ENCODE results near the gene ERLEC1. TPM values are rescaled to one million over a fixed set of nuclear protein-coding genes. Genes with fewer than 3 reads are reported as not detected.

The ERLEC1 gene
- polyA plus RNA-seq, 1 donor from 2014 or later: 88.6 TPM

DNA sequence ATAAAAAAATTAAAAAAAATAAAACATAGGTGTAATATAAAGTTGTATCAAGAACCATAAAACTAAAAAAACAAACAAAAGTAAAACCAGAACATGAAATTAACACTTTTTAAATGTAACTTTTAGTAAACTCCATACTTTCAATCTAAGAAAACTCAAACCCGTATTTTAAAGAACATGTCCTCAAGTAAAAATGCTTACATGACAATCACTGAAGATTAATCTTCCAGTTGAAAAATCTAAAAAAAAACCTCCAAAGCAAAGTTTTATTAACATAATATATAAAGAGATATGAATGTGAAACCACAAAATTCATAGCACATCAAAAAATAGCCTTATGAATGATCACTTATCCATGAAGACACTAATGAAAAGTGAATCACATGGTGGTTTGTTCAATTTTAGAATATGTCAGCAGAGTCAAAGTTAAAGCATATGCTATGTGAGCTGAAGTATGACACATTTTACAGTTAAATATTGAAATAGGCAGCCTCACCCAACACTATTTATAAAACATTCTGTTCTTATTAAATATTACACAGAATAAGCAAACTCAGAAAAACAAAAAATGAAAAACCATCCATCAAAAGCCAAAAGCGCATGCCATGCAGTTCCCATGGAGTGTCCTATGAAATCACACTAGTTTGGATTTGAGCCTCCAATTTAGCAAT, 42.3 kb upstream of the ERLEC1 start:
- Histone ChIP-seq H3K9ac (ENCODE audit: low read length) (no peak overlapping the region), H2AFZ (ENCODE audit: low read depth, low read length) (no peak overlapping the region), H3K9me2 (ENCODE audit: insufficient read depth, low read length) (no peaks in the 10 kb centered on the region), H3K36me3 (ENCODE audit: insufficient read depth, low read length) (peaks cover 6% of the 10 kb centered on the region), H3K27ac (ENCODE audit: low read length) (no peak overlapping the region), H3K27me3 (ENCODE audit: insufficient read depth, low read depth, low read length) (no peaks in the 10 kb centered on the region), H3K4me2 (ENCODE audit: low read length) (no peak overlapping the region), H3F3A (ENCODE audit: insufficient read depth, low read length, poor library complexity, severe bottlenecking) (no peaks in the 10 kb centered on the region), H4K20me1 (ENCODE audit: insufficient read depth) (no peaks in the 10 kb centered on the region), H3K9me3 (ENCODE audit: low read length) (no peaks in the 10 kb centered on the region), H3K79me2 (replicated peaks; ENCODE audit: insufficient read depth, low read length) (no peaks in the 10 kb centered on the region), H3K4me3 (ENCODE audit: low read length) (no peak overlapping the region)
- TF ChIP-seq MXI1 (conservative IDR thresholded peaks at IDR 0.05; ENCODE audit: poor library complexity, severe bottlenecking): no peak
- no peak for TF ChIP-seq EZH2 (IDR thresholded peaks at IDR 0.05; ENCODE audit: borderline replicate concordance, insufficient read depth, low read length, poor library complexity, severe bottlenecking)
- no peak for TF ChIP-seq CTCF (IDR thresholded peaks at IDR 0.05; ENCODE audit: poor library complexity, severe bottlenecking)
- no peak for TF ChIP-seq POLR2AphosphoS5 (IDR thresholded peaks at IDR 0.05)

- Histone ChIP-seq H3K79me2 (replicated peaks; ENCODE audit: insufficient read depth, low read length) (no peaks in the 10 kb centered on the region), H3F3A (ENCODE audit: insufficient read depth, low read length, poor library complexity, severe bottlenecking) (no peaks in the 10 kb centered on the region), H3K27me3 (ENCODE audit: insufficient read depth, low read depth, low read length) (no peaks in the 10 kb centered on the region), H3K36me3 (ENCODE audit: insufficient read depth, low read length) (peaks cover 6% of the 10 kb centered on the region), H3K9ac (ENCODE audit: low read length) (no peak overlapping the region), H3K27ac (ENCODE audit: low read length) (no peak overlapping the region), H3K4me3 (ENCODE audit: low read length) (no peak overlapping the region), H4K20me1 (ENCODE audit: insufficient read depth) (no peaks in the 10 kb centered on the region), H2AFZ (ENCODE audit: low read depth, low read length) (no peak overlapping the region), H3K9me2 (ENCODE audit: insufficient read depth, low read length) (no peaks in the 10 kb centered on the region), H3K9me3 (ENCODE audit: low read length) (no peaks in the 10 kb centered on the region), H3K4me2 (ENCODE audit: low read length) (no peak overlapping the region)
- no peak for TF ChIP-seq MXI1 (conservative IDR thresholded peaks at IDR 0.05; ENCODE audit: poor library complexity, severe bottlenecking)
- TF ChIP-seq CTCF (IDR thresholded peaks at IDR 0.05; ENCODE audit: poor library complexity, severe bottlenecking): no peak
- no peak for TF ChIP-seq SMC3 (conservative IDR thresholded peaks at IDR 0.05; ENCODE audit: poor library complexity)
- no peak for TF ChIP-seq POLR2AphosphoS5 (IDR thresholded peaks at IDR 0.05)
- TF ChIP-seq REST (IDR thresholded peaks at IDR 0.05; ENCODE audit: borderline replicate concordance): no peak
- no peak for TF ChIP-seq EZH2 (IDR thresholded peaks at IDR 0.05; ENCODE audit: borderline replicate concordance, insufficient read depth, low read length, poor library complexity, severe bottlenecking)
- TF ChIP-seq EP300 (conservative IDR thresholded peaks at IDR 0.05; ENCODE audit: poor library complexity, severe bottlenecking): no peak
- TF ChIP-seq TAF1 (IDR thresholded peaks at IDR 0.05; ENCODE audit: low read depth): no peak
- TF ChIP-seq RAD21 (conservative IDR thresholded peaks at IDR 0.05): no peak
Measured at GRCh38 chr2:53750041-53750768, 36.6 kb upstream of the ERLEC1 start.

Data from neural cell (in vitro differentiated cells).